A549 (cell line): Measurements from ENCODE around the gene F2. TPM values are rescaled to one million over a fixed set of nuclear protein-coding genes. Genes with fewer than 3 reads are reported as not detected.

Experiments used
- ATAC-seq, 2 experiments: fragments of 200-7000 bp in 1 of 2; fragments of >200 bp in 1 of 2; cut with Nextera tagmentation in 1 of 2; cut with Tn5 transposase in 1 of 2; 3 replicates each; pipeline versions ENCODE4 v1.8.0 to v1.9.1; 2018 to 2020; ENCODE audit warnings: mild to moderate bottlenecking in 1 of 2, moderate library complexity in 1 of 2
- CTCF ChIA-PET: fragments of 300-600 bp; sonication (Branson Sonifier 250); formaldehyde crosslinking; extraction: SDS; loops from one replicate; lab custom pipeline; 2021; ENCODE audit warnings: antibody characterized with exemption, inconsistent platforms; lab: Yijun Ruan, JAX
- POLR2A ChIA-PET: fragments of 350-600 bp; formaldehyde crosslinking; extraction: SDS; loops from one replicate; lab custom pipeline; 2021; ENCODE audit warnings: antibody characterized with exemption, inconsistent platforms; lab: Yijun Ruan, JAX
- DNase-seq, 2 experiments: peaks; one replicate each; pipeline versions ENCODE4 v3.0.0 to v3.0.0-alpha.2; 2011 to 2016; ENCODE audit warnings: low read depth in 1 of 2, low spot score in 1 of 2
- FAIRE-seq: peaks from 2 replicates; lab custom pipeline; 2011; peaks lifted over from hg19 to GRCh38; lab: Jason Lieb, UNC
- H3K27ac ChIP-seq, 2 experiments: fragments of >200 bp; sonication (Bioruptor Twin); formaldehyde crosslinking; 3 replicates each; pipeline ENCODE4 v1.5.1; 2016 to 2017
- H3K4me1 ChIP-seq: fragments of >200 bp; sonication (Bioruptor Twin); formaldehyde crosslinking; 3 replicates; pipeline ENCODE4 v1.6.1; 2016
- H3K4me2 ChIP-seq: fragments of >200 bp; sonication (Bioruptor Twin); formaldehyde crosslinking; 3 replicates; pipeline ENCODE4 v1.6.1; 2016
- H3K4me3 ChIP-seq: fragments of >200 bp; sonication (Bioruptor Twin); formaldehyde crosslinking; 3 replicates; pipeline ENCODE4 v1.5.1; 2016
- H3K9me3 ChIP-seq: fragments of >200 bp; sonication (Bioruptor Twin); formaldehyde crosslinking; 3 replicates; pipeline ENCODE4 v1.6.1; 2016
- CEBPB ChIP-seq, 2 experiments: fragments of >200 bp in 1 of 2; sonication (Bioruptor Twin) in 1 of 2; formaldehyde crosslinking in 1 of 2; IDR thresholded peaks; 2 replicates each; pipeline ENCODE4 v1.6.1; 2012 to 2016
- ELK1 ChIP-seq: fragments of 150-350 bp; IDR thresholded peaks from 2 replicates; pipeline ENCODE4 v1.6.1; 2014; ENCODE audit warnings: low read depth, mild to moderate bottlenecking, low read length
- EP300 ChIP-seq, 2 experiments: fragments of >200 bp; sonication (Bioruptor Twin); formaldehyde crosslinking; IDR thresholded peaks; 2 replicates in 1 of 2; 3 replicates in 1 of 2; pipeline ENCODE4 v1.6.1; 2016 to 2017
- ESRRA ChIP-seq: fragments of 150-350 bp; IDR thresholded peaks from 2 replicates; pipeline ENCODE4 v1.6.1; 2014; ENCODE audit warnings: mild to moderate bottlenecking, low read length, borderline replicate concordance
- FOSB ChIP-seq: fragments of 250-450 bp; sonication (Bioruptor Pico); IDR thresholded peaks from 2 replicates; pipeline ENCODE4 v1.5.0; 2020; ENCODE audit warnings: mild to moderate bottlenecking, moderate library complexity
- FOXS1 ChIP-seq: fragments of 250-450 bp; sonication (Bioruptor Pico); IDR thresholded peaks from 2 replicates; pipeline ENCODE4 v1.5.0; 2020; ENCODE audit warnings: mild to moderate bottlenecking, moderate library complexity
- GATA3 ChIP-seq: IDR thresholded peaks from 2 replicates; pipeline ENCODE4 v1.6.1; 2012; ENCODE audit warnings: borderline replicate concordance
- HOXB13 ChIP-seq: fragments of 250-450 bp; sonication (Bioruptor Pico); IDR thresholded peaks from 2 replicates; pipeline ENCODE4 v1.5.0; 2020; ENCODE audit warnings: low read depth, mild to moderate bottlenecking, moderate library complexity
- MAZ ChIP-seq: fragments of 150-350 bp; IDR thresholded peaks from 2 replicates; pipeline ENCODE4 v1.6.1; 2014; ENCODE audit warnings: antibody characterized with exemption, low read depth, low read length, borderline replicate concordance
- MYC ChIP-seq: IDR thresholded peaks from 2 replicates; pipeline ENCODE4 v1.6.1; 2012; ENCODE audit warnings: mild to moderate bottlenecking, inconsistent platforms, low read length, improper control_type of control experiment, borderline replicate concordance
- PBX3 ChIP-seq: IDR thresholded peaks from 2 replicates; pipeline ENCODE4 v1.6.1; 2012
- RAD21 ChIP-seq, 2 experiments: fragments of >200 bp in 1 of 2; sonication (Bioruptor Twin) in 1 of 2; formaldehyde crosslinking in 1 of 2; IDR thresholded peaks in 1 of 2; conservative IDR thresholded peaks in 1 of 2; 2 replicates in 1 of 2; 3 replicates in 1 of 2; pipeline ENCODE4 v1.6.1; 2012 to 2018; ENCODE audit warnings: inconsistent platforms in 1 of 2
- RARB ChIP-seq: fragments of 250-450 bp; sonication (Bioruptor Pico); IDR thresholded peaks from 2 replicates; pipeline ENCODE4 v1.8.0; 2021; ENCODE audit warnings: mild to moderate bottlenecking, moderate library complexity
- REST ChIP-seq: fragments of 200-600 bp; sonication (generic); IDR thresholded peaks from 2 replicates; pipeline ENCODE4 v1.6.1; 2016; ENCODE audit warnings: antibody characterized with exemption, mild to moderate bottlenecking, moderate library complexity
- TFCP2L1 ChIP-seq: fragments of 250-450 bp; sonication (Bioruptor Pico); IDR thresholded peaks from 2 replicates; pipeline ENCODE4 v1.5.0; 2021; ENCODE audit warnings: mild to moderate bottlenecking
- TP53 ChIP-seq: fragments of 250-450 bp; sonication (Bioruptor Pico); IDR thresholded peaks from 2 replicates; pipeline ENCODE4 v1.5.0; 2021; ENCODE audit warnings: mild to moderate bottlenecking, moderate library complexity
- ZSCAN20 ChIP-seq: fragments of 250-450 bp; sonication (Bioruptor Pico); IDR thresholded peaks from 2 replicates; pipeline ENCODE4 v1.8.0; 2022; ENCODE audit warnings: mild to moderate bottlenecking, moderate library complexity
- WGBS: methylation state at CpG from one replicate; pipeline ENCODE4 v1.1.6; 2017; ENCODE audit errors: missing lambda C conversion rate; 5-methylcytosine and 5-hydroxymethylcytosine counted together
- polyA plus RNA-seq, 4 experiments: library from polyadenylated mRNA; depleted of rRNA in 3 of 4; stranded (reverse); fragments of >200 nt; fragmentation: RNase III in 1 of 4; extraction: RNeasy Plus Mini Kit Qiagen cat#74134 plus additional on column Dnase treatment in 1 of 4; gene quantifications; 2 replicates in 3 of 4; 3 replicates in 1 of 4; pipeline ENCODE4 v1.2.3, GENCODE V29; 2011 to 2017
- TF ChIP-seq, protein P1 (sequence below): fragments of >200 bp; sonication (Bioruptor Twin); formaldehyde crosslinking; IDR thresholded peaks from 3 replicates; pipeline ENCODE4 v1.6.1; 2016
- TF ChIP-seq, protein P2 (sequence below): IDR thresholded peaks from 2 replicates; pipeline ENCODE4 v1.6.1; 2012
- TF ChIP-seq, protein P3 (sequence below): fragments of 250-450 bp; sonication (Bioruptor Pico); IDR thresholded peaks from 2 replicates; pipeline ENCODE4 v1.5.0; 2020; ENCODE audit warnings: low read depth, mild to moderate bottlenecking, moderate library complexity

F2 gene
- polyA plus RNA-seq, 2 of the 4 experiments (the other 2 are of a cell fraction): 2.5 to 3.8 TPM

- FAIRE-seq (no peak), DNase-seq (no peak), ATAC-seq (no peak)
- no peak overlapping the region for H3K27ac ChIP-seq
- ChIA-PET POLR2A (no interaction called here), CTCF (interaction anchor here (0.8 kb wide), 1 partner anchor 357 kb away, joined by 4 read pairs; no protein-coding TSS in a partner anchor)
- H3K4me3 ChIP-seq: no peak overlapping the region
- TF ChIP-seq HOXB13 (CRISPR knock-in tag) (no peak), TP53 (CRISPR knock-in tag) (no peak), CEBPB (IDR thresholded peaks at IDR 0.05) (no peak), TFCP2L1 (CRISPR knock-in tag) (no peak), ZSCAN20 (CRISPR knock-in tag) (no peak), FOXS1 (no peak), RARB (CRISPR knock-in tag) (no peak), RAD21 (conservative IDR thresholded peaks at IDR 0.05 in 1 of 2, IDR thresholded peaks at IDR 0.05 in 1 of 2) (no peak), MYC (no peak), GATA3 (no peak), FOSB (CRISPR knock-in tag) (no peak), MAZ (no peak), EP300 (IDR thresholded peaks at IDR 0.05) (no peak), REST (no peak), ELK1 (no peak), PBX3 (no peak), ESRRA (no peak)
- TF ChIP-seq, protein P1, sequence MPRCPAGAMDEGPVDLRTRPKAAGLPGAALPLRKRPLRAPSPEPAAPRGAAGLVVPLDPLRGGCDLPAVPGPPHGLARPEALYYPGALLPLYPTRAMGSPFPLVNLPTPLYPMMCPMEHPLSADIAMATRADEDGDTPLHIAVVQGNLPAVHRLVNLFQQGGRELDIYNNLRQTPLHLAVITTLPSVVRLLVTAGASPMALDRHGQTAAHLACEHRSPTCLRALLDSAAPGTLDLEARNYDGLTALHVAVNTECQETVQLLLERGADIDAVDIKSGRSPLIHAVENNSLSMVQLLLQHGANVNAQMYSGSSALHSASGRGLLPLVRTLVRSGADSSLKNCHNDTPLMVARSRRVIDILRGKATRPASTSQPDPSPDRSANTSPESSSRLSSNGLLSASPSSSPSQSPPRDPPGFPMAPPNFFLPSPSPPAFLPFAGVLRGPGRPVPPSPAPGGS: no peak
- TF ChIP-seq, protein P2, sequence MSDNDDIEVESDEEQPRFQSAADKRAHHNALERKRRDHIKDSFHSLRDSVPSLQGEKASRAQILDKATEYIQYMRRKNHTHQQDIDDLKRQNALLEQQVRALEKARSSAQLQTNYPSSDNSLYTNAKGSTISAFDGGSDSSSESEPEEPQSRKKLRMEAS: no peak
- TF ChIP-seq, protein P3, sequence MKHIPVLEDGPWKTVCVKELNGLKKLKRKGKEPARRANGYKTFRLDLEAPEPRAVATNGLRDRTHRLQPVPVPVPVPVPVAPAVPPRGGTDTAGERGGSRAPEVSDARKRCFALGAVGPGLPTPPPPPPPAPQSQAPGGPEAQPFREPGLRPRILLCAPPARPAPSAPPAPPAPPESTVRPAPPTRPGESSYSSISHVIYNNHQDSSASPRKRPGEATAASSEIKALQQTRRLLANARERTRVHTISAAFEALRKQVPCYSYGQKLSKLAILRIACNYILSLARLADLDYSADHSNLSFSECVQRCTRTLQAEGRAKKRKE (CRISPR knock-in tag): no peak
- H3K4me2 ChIP-seq: no peak overlapping the region
- WGBS: 91% methylated on average over 6 of the region's 6 CpGs
- no peaks in the 10 kb centered on the region for H3K9me3 ChIP-seq
- H3K4me1 ChIP-seq: no peaks in the 10 kb centered on the region
Measured at GRCh38 chr11:46747150-46747549, 28.1 kb downstream of the F2 start.
